CD1c-positive myeloid dendritic cell (primary cell): ENCODE measurements around the gene SIPA1.
A peak's percentile ranks its signal among the peaks of the same experiment; 100 is the strongest.

Experiments used
- DNase-seq: peaks from one replicate; pipeline ENCODE4 v3.0.0-alpha.2; 2016; ENCODE audit errors: extremely low spot score

Gene SIPA1

GRCh38 chr11:65642014-65642671 lies 4.2 kb downstream of the SIPA1 start:
- DNase-seq, result no peak

GRCh38 chr11:65643971-65644370 lies 6.1 kb downstream of the SIPA1 start:
- DNase-seq, result no peak

- no peak for DNase-seq
Measured at GRCh38 chr11:65644837-65645236, 6.9 kb downstream of the SIPA1 start.

GRCh38 chr11:65645710-65646109 lies 7.8 kb downstream of the SIPA1 start:
- no peak for DNase-seq

GRCh38 chr11:65646288-65646957 lies 8.5 kb downstream of the SIPA1 start:
- DNase-seq, result no peak

GRCh38 chr11:65646958-65647701 lies 9.2 kb downstream of the SIPA1 start:
- no peak for DNase-seq

- DNase-seq, result no peak
Measured at GRCh38 chr11:65648997-65649493, 11.1 kb downstream of the SIPA1 start.

GRCh38 chr11:65649656-65650546 lies 12.0 kb downstream of the SIPA1 start:
- no peak for DNase-seq

GRCh38 chr11:65650547-65651338 lies 12.8 kb downstream of the SIPA1 start:
- DNase-seq, result no peak

- DNase-seq, result no peak
Measured at GRCh38 chr11:65651339-65651588, 13.4 kb downstream of the SIPA1 start.

- peak; percentile 20 for DNase-seq
Measured at GRCh38 chr11:65651589-65652510, 13.9 kb downstream of the SIPA1 start.

GRCh38 chr11:65652511-65653228 lies 14.8 kb downstream of the SIPA1 start:
- DNase-seq, result peak; percentile 97

- DNase-seq, result no peak
Measured at GRCh38 chr11:65653229-65654225, 15.6 kb downstream of the SIPA1 start.

- DNase-seq, result no peak
Measured at GRCh38 chr11:65654375-65655349, 16.8 kb downstream of the SIPA1 start.

- no peak for DNase-seq
Measured at GRCh38 chr11:65655570-65656332, 17.9 kb downstream of the SIPA1 start.

- DNase-seq, result no peak
Measured at GRCh38 chr11:65657426-65657825, 19.5 kb downstream of the SIPA1 start.
